GM19099 (cell line): Measurements from ENCODE around the gene TTC27.

Experiments
- POLR2A ChIP-seq: IDR thresholded peaks from 3 replicates; pipeline ENCODE4 v1.6.1; 2011; ENCODE audit warnings: low read depth; ENCODE audit not compliant: insufficient read length; ENCODE audit errors: extremely low read depth

Gene TTC27

GRCh38 chr2:32627814-32628579 lies at the start of gene TTC27:
Gene TTC27 (plus strand): TSS chr2:32628050. CDS start chr2:32628293, 243 bp downstream.
- TF ChIP-seq POLR2A: peak; percentile 76

GRCh38 chr2:32591669-32592463 lies 36.0 kb upstream of the TTC27 start:
- no peak for TF ChIP-seq POLR2A

GRCh38 chr2:32594573-32594972 lies 33.3 kb upstream of the TTC27 start:
- TF ChIP-seq POLR2A: no peak

GRCh38 chr2:32611366-32611765 lies 16.5 kb upstream of the TTC27 start:
- TF ChIP-seq POLR2A: no peak

- TF ChIP-seq POLR2A: no peak
Measured at GRCh38 chr2:32611771-32612170, 16.1 kb upstream of the TTC27 start.

GRCh38 chr2:32614084-32614483 lies 13.8 kb upstream of the TTC27 start:
- TF ChIP-seq POLR2A: no peak

GRCh38 chr2:32617599-32618189 lies 10.2 kb upstream of the TTC27 start:
- no peak for TF ChIP-seq POLR2A

GRCh38 chr2:32622570-32623310 lies 5.1 kb upstream of the TTC27 start:
- no peak for TF ChIP-seq POLR2A

GRCh38 chr2:32623311-32623706 lies 4.5 kb upstream of the TTC27 start:
- TF ChIP-seq POLR2A: no peak

GRCh38 chr2:32624812-32625211 lies 3.0 kb upstream of the TTC27 start:
- no peak for TF ChIP-seq POLR2A

- no peak for TF ChIP-seq POLR2A
Measured at GRCh38 chr2:32626639-32627221, 1.1 kb upstream of the TTC27 start.

- no peak for TF ChIP-seq POLR2A
Measured at GRCh38 chr2:32627441-32627813, 423 bp upstream of the TTC27 start.

GRCh38 chr2:32632089-32632488 lies 4.2 kb downstream of the TTC27 start:
- TF ChIP-seq POLR2A: no peak

- TF ChIP-seq POLR2A: no peak
Measured at GRCh38 chr2:32633040-32633439, 5.2 kb downstream of the TTC27 start.

GRCh38 chr2:32641180-32641579 lies 13.3 kb downstream of the TTC27 start:
- no peak for TF ChIP-seq POLR2A

- TF ChIP-seq POLR2A: no peak
Measured at GRCh38 chr2:32647180-32647651, 19.4 kb downstream of the TTC27 start.
